H9 (cell line): ENCODE results near the gene CRACDL. TPM values are rescaled to one million over a fixed set of nuclear protein-coding genes. Genes with fewer than 3 reads are reported as not detected.

Source experiments
- DNase-seq: peaks from one replicate; pipeline ENCODE4 v3.0.0-alpha.2; 2017
- H2AFZ ChIP-seq: one replicate; pipeline ENCODE4 v1.6.1; 2013; ENCODE audit warnings: mild to moderate bottlenecking, low read length, control low read depth, moderate library complexity
- H2AK5ac ChIP-seq: 2 replicates; pipeline ENCODE4 v1.6.1; 2013; ENCODE audit warnings: low read length, control low read depth, mixed read lengths; ENCODE audit not compliant: insufficient read length
- H2BK120ac ChIP-seq: one replicate; pipeline ENCODE4 v1.6.1; 2013; ENCODE audit warnings: low read depth, mild to moderate bottlenecking, low read length, control low read depth, inconsistent platforms; ENCODE audit not compliant: poor library complexity, severe bottlenecking
- H2BK12ac ChIP-seq: 2 replicates; pipeline ENCODE4 v1.6.1; 2013; ENCODE audit warnings: low read length, control low read depth, mixed read lengths, low read depth; ENCODE audit not compliant: insufficient read length
- H2BK15ac ChIP-seq: 2 replicates; pipeline ENCODE4 v1.6.1; 2013; ENCODE audit warnings: low read depth, low read length, control low read depth
- H2BK20ac ChIP-seq: one replicate; pipeline ENCODE4 v1.6.1; 2013; ENCODE audit warnings: low read depth, mild to moderate bottlenecking, low read length, control low read depth, inconsistent platforms; ENCODE audit not compliant: poor library complexity, severe bottlenecking
- H2BK5ac ChIP-seq: 2 replicates; pipeline ENCODE4 v1.6.1; 2013; ENCODE audit warnings: low read length, control low read depth, mixed read lengths; ENCODE audit not compliant: insufficient read length
- H3K14ac ChIP-seq: 2 replicates; pipeline ENCODE4 v1.6.1; 2013; ENCODE audit warnings: low read length, control low read depth; ENCODE audit not compliant: insufficient read depth
- H3K18ac ChIP-seq: 2 replicates; pipeline ENCODE4 v1.6.1; 2013; ENCODE audit warnings: low read depth, mild to moderate bottlenecking, mixed read lengths, low read length, control low read depth; ENCODE audit not compliant: insufficient read length
- H3K23ac ChIP-seq: 2 replicates; pipeline ENCODE4 v1.6.1; 2013; ENCODE audit warnings: low read length, control low read depth, mixed read lengths, low read depth; ENCODE audit not compliant: insufficient read length
- H3K23me2 ChIP-seq: 2 replicates; pipeline ENCODE4 v1.6.1; 2013; ENCODE audit warnings: low read depth, mild to moderate bottlenecking, mixed read lengths, low read length, control low read depth; ENCODE audit not compliant: insufficient read length, poor library complexity, severe bottlenecking
- H3K27ac ChIP-seq: 2 replicates; pipeline ENCODE4 v1.5.1; 2013; ENCODE audit warnings: low read length, control low read depth, mixed read lengths, low read depth; ENCODE audit not compliant: insufficient read length
- H3K27me3 ChIP-seq: 2 replicates; pipeline ENCODE4 v1.6.1; 2013; ENCODE audit warnings: low read length, control low read depth, inconsistent platforms; ENCODE audit not compliant: insufficient read depth
- H3K4ac ChIP-seq: 2 replicates; pipeline ENCODE4 v1.6.1; 2013; ENCODE audit warnings: low read depth, mild to moderate bottlenecking, control low read depth, inconsistent platforms, low read length, moderate library complexity
- H3K4me1 ChIP-seq: 2 replicates; pipeline ENCODE4 v1.6.1; 2013; ENCODE audit warnings: low read length, control low read depth, inconsistent platforms; ENCODE audit not compliant: insufficient read depth
- H3K4me2 ChIP-seq: 2 replicates; pipeline ENCODE4 v1.6.1; 2013; ENCODE audit warnings: low read length, control low read depth, mixed read lengths; ENCODE audit not compliant: insufficient read length, insufficient read depth
- H3K56ac ChIP-seq: 2 replicates; pipeline ENCODE4 v1.6.1; 2013; ENCODE audit warnings: low read depth, mild to moderate bottlenecking, mixed read lengths, low read length, control low read depth; ENCODE audit not compliant: insufficient read length
- H3K79me1 ChIP-seq: 2 replicates; pipeline ENCODE4 v1.6.1; 2013; ENCODE audit warnings: low read depth, mild to moderate bottlenecking, moderate library complexity, low read length, control low read depth, inconsistent platforms; ENCODE audit not compliant: insufficient read depth, poor library complexity, severe bottlenecking
- H3K79me2 ChIP-seq: 2 replicates; pipeline ENCODE4 v1.6.1; 2013; ENCODE audit warnings: low read length, control low read depth, inconsistent platforms; ENCODE audit not compliant: insufficient read depth
- H3K9ac ChIP-seq: 2 replicates; pipeline ENCODE4 v1.6.1; 2013; ENCODE audit warnings: low read length, control low read depth, mixed read lengths; ENCODE audit not compliant: insufficient read length; ENCODE audit errors: extremely low read depth
- H3K9me3 ChIP-seq: one replicate; pipeline ENCODE4 v1.6.1; 2013; ENCODE audit warnings: low read depth, low read length, inconsistent platforms; ENCODE audit not compliant: control insufficient read depth
- H3T11ph ChIP-seq: one replicate; pipeline ENCODE4 v1.6.1; 2013; ENCODE audit warnings: mild to moderate bottlenecking, low read length, control low read depth, inconsistent platforms
- H4K20me1 ChIP-seq: one replicate; pipeline ENCODE4 v1.6.1; 2013; ENCODE audit not compliant: control insufficient read depth, insufficient read length, insufficient read depth
- H4K5ac ChIP-seq: 2 replicates; pipeline ENCODE4 v1.6.1; 2013; ENCODE audit warnings: low read depth, mild to moderate bottlenecking, mixed read lengths, low read length, control low read depth; ENCODE audit not compliant: insufficient read length
- H4K8ac ChIP-seq: replicated peaks from 2 replicates; pipeline ENCODE4 v1.6.1; 2013; ENCODE audit warnings: low read length, control low read depth, mixed read lengths, low read depth; ENCODE audit not compliant: insufficient read length
- H4K91ac ChIP-seq: 2 replicates; pipeline ENCODE4 v1.6.1; 2013; ENCODE audit warnings: low read depth, mild to moderate bottlenecking, moderate library complexity, mixed read lengths, low read length, control low read depth; ENCODE audit not compliant: insufficient read length
- H3K27ac Mint-ChIP-seq, 3 experiments: 2 replicates in 2 of 3; 3 replicates in 1 of 3; pipeline ENCODE4 v1.8.0; 2020 to 2021; ENCODE audit warnings: mixed read lengths in 3 of 3, mild to moderate bottlenecking in 1 of 3, moderate library complexity in 1 of 3
- H3K27me3 Mint-ChIP-seq: 2 replicates; pipeline ENCODE4 v1.8.0; 2021; ENCODE audit warnings: low read depth, mild to moderate bottlenecking, moderate library complexity, mixed read lengths
- H3K36me3 Mint-ChIP-seq, 3 experiments: 2 replicates in 2 of 3; 3 replicates in 1 of 3; pipeline ENCODE4 v1.8.0; 2020 to 2021; ENCODE audit warnings: low read depth in 3 of 3, mixed read lengths in 3 of 3; ENCODE audit not compliant: insufficient read depth in 1 of 3
- H3K4me1 Mint-ChIP-seq, 2 experiments: 2 replicates each; pipeline ENCODE4 v1.8.0; 2020; ENCODE audit warnings: mixed read lengths in 2 of 2
- H3K4me3 Mint-ChIP-seq, 2 experiments: 2 replicates in 1 of 2; 3 replicates in 1 of 2; pipeline ENCODE4 v1.8.0; 2020 to 2021; ENCODE audit warnings: mild to moderate bottlenecking in 2 of 2, mixed read lengths in 2 of 2, moderate library complexity in 1 of 2
- H3K9me3 Mint-ChIP-seq, 2 experiments: 2 replicates in 1 of 2; 3 replicates in 1 of 2; pipeline ENCODE4 v1.8.0; 2020; ENCODE audit warnings: mild to moderate bottlenecking in 2 of 2, mixed read lengths in 2 of 2, moderate library complexity in 1 of 2
- WGBS: extraction: QIAGEN DNeasy Blood & Tissue Kit; methylation state at CpG from one replicate; pipeline ENCODE4 v1.1.7; 2013; ENCODE audit warnings: missing lambda C conversion rate, low lambda C conversion rate, mixed read lengths; ENCODE audit not compliant: insufficient read length; ENCODE audit errors: extremely low coverage; 5-methylcytosine and 5-hydroxymethylcytosine counted together
- total RNA-seq: library from RNA; stranded (reverse); gene quantifications from 2 replicates; pipeline ENCODE4 v1.2.1, GENCODE V29; 2021
- TF ChIP-seq, protein P1 (sequence below): fragments of 200-600 bp; sonication (generic); conservative IDR thresholded peaks from 3 replicates; pipeline ENCODE4 v1.8.0; 2021; ENCODE audit warnings: antibody characterized with exemption, mild to moderate bottlenecking

Gene CRACDL
- total RNA-seq, 1 experiment from 2014 or later = 0.48 TPM

GRCh38 chr2:98910349-98911125 lies 25.5 kb downstream of the CRACDL start:
- H2BK120ac ChIP-seq = no peak overlapping the region
- H4K5ac ChIP-seq = no peak overlapping the region
- no peaks in the 10 kb centered on the region for H4K20me1 ChIP-seq
- peak overlapping the region in 1 of 3 experiments; percentile 48; a peak in 1 of 7 replicates for H3K27ac Mint-ChIP-seq
- H3K23me2 ChIP-seq = no peaks in the 10 kb centered on the region
- no peaks in the 10 kb centered on the region for H3K79me2 ChIP-seq
- no peak overlapping the region for H2BK5ac ChIP-seq
- H3K27me3 Mint-ChIP-seq = peaks cover 8% of the 10 kb centered on the region
- no peak overlapping the region for H3K4me2 ChIP-seq
- no peak overlapping the region for H4K91ac ChIP-seq
- DNase-seq = no peak
- no peak overlapping the region for H2BK12ac ChIP-seq
- no peaks in the 10 kb centered on the region for H3K4me1 ChIP-seq
- TF ChIP-seq, protein P1, sequence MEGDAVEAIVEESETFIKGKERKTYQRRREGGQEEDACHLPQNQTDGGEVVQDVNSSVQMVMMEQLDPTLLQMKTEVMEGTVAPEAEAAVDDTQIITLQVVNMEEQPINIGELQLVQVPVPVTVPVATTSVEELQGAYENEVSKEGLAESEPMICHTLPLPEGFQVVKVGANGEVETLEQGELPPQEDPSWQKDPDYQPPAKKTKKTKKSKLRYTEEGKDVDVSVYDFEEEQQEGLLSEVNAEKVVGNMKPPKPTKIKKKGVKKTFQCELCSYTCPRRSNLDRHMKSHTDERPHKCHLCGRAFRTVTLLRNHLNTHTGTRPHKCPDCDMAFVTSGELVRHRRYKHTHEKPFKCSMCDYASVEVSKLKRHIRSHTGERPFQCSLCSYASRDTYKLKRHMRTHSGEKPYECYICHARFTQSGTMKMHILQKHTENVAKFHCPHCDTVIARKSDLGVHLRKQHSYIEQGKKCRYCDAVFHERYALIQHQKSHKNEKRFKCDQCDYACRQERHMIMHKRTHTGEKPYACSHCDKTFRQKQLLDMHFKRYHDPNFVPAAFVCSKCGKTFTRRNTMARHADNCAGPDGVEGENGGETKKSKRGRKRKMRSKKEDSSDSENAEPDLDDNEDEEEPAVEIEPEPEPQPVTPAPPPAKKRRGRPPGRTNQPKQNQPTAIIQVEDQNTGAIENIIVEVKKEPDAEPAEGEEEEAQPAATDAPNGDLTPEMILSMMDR = no peak
- H3K9me3 Mint-ChIP-seq = no peaks in the 10 kb centered on the region; a peak in 1 of 5 replicates
- H2AFZ ChIP-seq = no peak overlapping the region
- H3K23ac ChIP-seq = no peak overlapping the region
- H3K36me3 Mint-ChIP-seq = no peaks in the 10 kb centered on the region
- H3K9ac ChIP-seq = no peak overlapping the region
- H4K8ac ChIP-seq = no peak overlapping the region
- no peak overlapping the region for H2BK20ac ChIP-seq
- H3K18ac ChIP-seq = no peak overlapping the region
- no peaks in the 10 kb centered on the region for H3K9me3 ChIP-seq
- no peaks in the 10 kb centered on the region for H3K27me3 ChIP-seq
- peaks cover 20 to 30% of the 10 kb centered on the region in 2 experiments for H3K4me1 Mint-ChIP-seq
- no peak overlapping the region for H3T11ph ChIP-seq
- no peak overlapping the region; the same call in 1 of the 2 replicates for H3K14ac ChIP-seq
- no peak overlapping the region for H3K4ac ChIP-seq
- no peak overlapping the region for H3K4me3 Mint-ChIP-seq
- no CpG with 5 or more reads among the region's 10 CpGs for WGBS
- no peak overlapping the region for H3K27ac ChIP-seq
- no peaks in the 10 kb centered on the region for H3K79me1 ChIP-seq
- no peak overlapping the region for H2AK5ac ChIP-seq
- H2BK15ac ChIP-seq = no peak overlapping the region
- no peak overlapping the region for H3K56ac ChIP-seq
